IMR-90 (cell line): ENCODE results near the gene SOX5. TPM values are rescaled to one million over a fixed set of nuclear protein-coding genes. Genes with fewer than 3 reads are reported as not detected.

ENCODE experiments used
- ATAC-seq: fragments of 200-7000 bp; cut with Tn5 transposase; 2 replicates; pipeline ENCODE4 v1.9.1; 2020; ENCODE audit warnings: low read depth, mild to moderate bottlenecking, moderate library complexity
- BruUV-seq: library from RNA; stranded (reverse); fragments of 400-500 nt; replicated peaks from 2 replicates; lab custom pipeline; 2021; lab: Mats Ljungman, UMichigan
- CTCF ChIA-PET: fragments of 300-600 bp; formaldehyde crosslinking; extraction: SDS; loops from one replicate; lab custom pipeline; 2021; ENCODE audit warnings: antibody characterized with exemption; lab: Yijun Ruan, JAX
- POLR2A ChIA-PET: fragments of 300-600 bp; sonication (Branson Sonifier 250); formaldehyde crosslinking; loops from one replicate; lab custom pipeline; 2022; ENCODE audit warnings: antibody characterized with exemption; ENCODE audit not compliant: unreplicated experiment; lab: Charles Lee
- DNase-seq: peaks from one replicate; pipeline ENCODE4 v3.0.0; 2013
- H2AFZ ChIP-seq: replicated peaks from 2 replicates; pipeline ENCODE3; 2013; ENCODE audit warnings: low read length, mild to moderate bottlenecking; ENCODE audit not compliant: poor library complexity
- H2AK5ac ChIP-seq: 2 replicates; pipeline ENCODE4 v1.6.1; 2013; ENCODE audit warnings: low read depth, low read length, inconsistent platforms
- H2AK9ac ChIP-seq: replicated peaks from 2 replicates; pipeline ENCODE3; 2013; ENCODE audit warnings: mild to moderate bottlenecking, low read depth, low read length, moderate library complexity; ENCODE audit not compliant: poor library complexity
- H2BK120ac ChIP-seq: 2 replicates; pipeline ENCODE4 v1.6.1; 2013; ENCODE audit warnings: low read depth, low read length, inconsistent platforms
- H2BK15ac ChIP-seq: 3 replicates; pipeline ENCODE4 v1.6.1; 2013; ENCODE audit warnings: low read depth, low read length, inconsistent platforms
- H2BK20ac ChIP-seq: 2 replicates; pipeline ENCODE4 v1.6.1; 2013; ENCODE audit warnings: low read depth, mild to moderate bottlenecking, inconsistent platforms, low read length, moderate library complexity
- H2BK5ac ChIP-seq: 2 replicates; pipeline ENCODE4 v1.6.1; 2013; ENCODE audit warnings: mild to moderate bottlenecking, low read depth, low read length, inconsistent platforms; ENCODE audit not compliant: poor library complexity, severe bottlenecking
- H3K14ac ChIP-seq: replicated peaks from 2 replicates; pipeline ENCODE4 v1.6.1; 2013; ENCODE audit warnings: low read depth, low read length, inconsistent platforms
- H3K18ac ChIP-seq: 2 replicates; pipeline ENCODE4 v1.6.1; 2013; ENCODE audit warnings: low read depth, low read length, control low read depth
- H3K23ac ChIP-seq: 2 replicates; pipeline ENCODE4 v1.6.1; 2013; ENCODE audit warnings: low read depth, low read length, inconsistent platforms
- H3K27ac ChIP-seq: 2 replicates; pipeline ENCODE4 v1.5.1; 2013; ENCODE audit warnings: mild to moderate bottlenecking, control low read depth, low read length; ENCODE audit not compliant: insufficient read depth
- H3K27me3 ChIP-seq: 2 replicates; pipeline ENCODE4 v1.6.1; 2013; ENCODE audit warnings: low read length; ENCODE audit not compliant: control insufficient read depth, insufficient read depth
- H3K36me3 ChIP-seq: 2 replicates; pipeline ENCODE4 v1.6.1; 2013; ENCODE audit warnings: low read length, mixed read lengths; ENCODE audit not compliant: control insufficient read depth, insufficient read depth
- H3K4ac ChIP-seq: 2 replicates; pipeline ENCODE4 v1.6.1; 2013; ENCODE audit warnings: low read depth, low read length, inconsistent platforms
- H3K4me1 ChIP-seq: 2 replicates; pipeline ENCODE4 v1.6.1; 2013; ENCODE audit warnings: low read length, mixed read lengths; ENCODE audit not compliant: control insufficient read depth, insufficient read depth
- H3K4me2 ChIP-seq: 2 replicates; pipeline ENCODE4 v1.6.1; 2013; ENCODE audit warnings: low read depth, mild to moderate bottlenecking, control low read depth, low read length, moderate library complexity
- H3K4me3 ChIP-seq: 2 replicates; pipeline ENCODE4 v1.5.1; 2013; ENCODE audit warnings: low read depth, mild to moderate bottlenecking, control low read depth, low read length, moderate library complexity; ENCODE audit not compliant: insufficient read depth
- H3K56ac ChIP-seq: 2 replicates; pipeline ENCODE4 v1.6.1; 2013; ENCODE audit warnings: low read length, inconsistent platforms; ENCODE audit not compliant: insufficient read depth; ENCODE audit errors: extremely low read depth
- H3K79me1 ChIP-seq, 2 experiments: 2 replicates each; pipeline ENCODE4 v1.6.1; 2013; ENCODE audit warnings: low read length in 2 of 2, inconsistent platforms in 1 of 2, low read depth in 1 of 2
- H3K9ac ChIP-seq: 2 replicates; pipeline ENCODE4 v1.6.1; 2013; ENCODE audit warnings: low read depth, low read length, control low read depth
- H3K9me1 ChIP-seq: 2 replicates; pipeline ENCODE4 v1.6.1; 2013; ENCODE audit warnings: low read length, inconsistent platforms; ENCODE audit not compliant: insufficient read depth
- H3K9me3 ChIP-seq: 2 replicates; pipeline ENCODE4 v1.6.1; 2013; ENCODE audit warnings: low read length; ENCODE audit not compliant: control insufficient read depth, insufficient read depth
- H4K20me1 ChIP-seq: 2 replicates; pipeline ENCODE4 v1.6.1; 2013; ENCODE audit warnings: low read length, inconsistent platforms; ENCODE audit not compliant: insufficient read depth
- H4K5ac ChIP-seq: 2 replicates; pipeline ENCODE4 v1.6.1; 2013; ENCODE audit warnings: mild to moderate bottlenecking, low read depth, low read length, control low read depth
- H4K8ac ChIP-seq, 2 experiments: 2 replicates each; pipeline ENCODE4 v1.6.1; 2013; ENCODE audit warnings: low read depth in 2 of 2, low read length in 2 of 2, control low read depth in 1 of 2, inconsistent platforms in 1 of 2
- H4K91ac ChIP-seq: 2 replicates; pipeline ENCODE4 v1.6.1; 2013; ENCODE audit warnings: low read depth, low read length, inconsistent platforms; ENCODE audit not compliant: insufficient read depth
- BHLHE40 ChIP-seq: fragments of 150-350 bp; IDR thresholded peaks from 2 replicates; pipeline ENCODE4 v1.6.1; 2016; ENCODE audit warnings: mild to moderate bottlenecking, low read depth, low read length
- CEBPB ChIP-seq: IDR thresholded peaks from 2 replicates; pipeline ENCODE4 v1.6.1; 2012; ENCODE audit warnings: low read depth, low read length, improper control_type of control experiment
- CHD1 ChIP-seq: IDR thresholded peaks from 2 replicates; pipeline ENCODE4 v1.6.1; 2012; ENCODE audit warnings: low read depth, low read length, improper control_type of control experiment
- CTCF ChIP-seq: conservative IDR thresholded peaks from 2 replicates; pipeline ENCODE4 v1.5.1; 2012; ENCODE audit warnings: mild to moderate bottlenecking, low read depth, low read length, improper control_type of control experiment
- FOS ChIP-seq: fragments of 150-350 bp; IDR thresholded peaks from 2 replicates; pipeline ENCODE4 v1.6.1; 2016; ENCODE audit warnings: low read depth, low read length
- MAFK ChIP-seq: IDR thresholded peaks from 2 replicates; pipeline ENCODE4 v1.6.1; 2012; ENCODE audit warnings: low read depth, low read length, improper control_type of control experiment
- MAZ ChIP-seq: IDR thresholded peaks from 2 replicates; pipeline ENCODE4 v1.6.1; 2012; ENCODE audit warnings: low read depth, mild to moderate bottlenecking, low read length, improper control_type of control experiment, moderate library complexity, borderline replicate concordance
- MXI1 ChIP-seq: IDR thresholded peaks from 2 replicates; pipeline ENCODE4 v1.6.1; 2012; ENCODE audit warnings: low read depth, mild to moderate bottlenecking, low read length, moderate library complexity, borderline replicate concordance
- NFE2L2 ChIP-seq: fragments of 150-350 bp; IDR thresholded peaks from 2 replicates; pipeline ENCODE4 v1.6.1; 2016; ENCODE audit warnings: low read depth, mild to moderate bottlenecking, low read length
- POLR2A ChIP-seq: IDR thresholded peaks from 2 replicates; pipeline ENCODE4 v1.6.1; 2012; ENCODE audit warnings: mild to moderate bottlenecking, low read depth, low read length
- RAD21 ChIP-seq: IDR thresholded peaks from 2 replicates; pipeline ENCODE4 v1.6.1; 2012; ENCODE audit warnings: low read length, improper control_type of control experiment
- RCOR1 ChIP-seq: IDR thresholded peaks from 2 replicates; pipeline ENCODE4 v1.6.1; 2012; ENCODE audit warnings: mild to moderate bottlenecking, low read length, improper control_type of control experiment; ENCODE audit not compliant: insufficient replicate concordance
- RFX5 ChIP-seq: IDR thresholded peaks from 2 replicates; pipeline ENCODE4 v1.8.0; 2012; ENCODE audit warnings: low read depth, mild to moderate bottlenecking, low read length, moderate library complexity
- SMC3 ChIP-seq: fragments of 150-350 bp; IDR thresholded peaks from 2 replicates; pipeline ENCODE4 v1.6.1; 2016; ENCODE audit warnings: low read depth, mild to moderate bottlenecking, antibody characterized with exemption, low read length, moderate library complexity
- WGBS, 2 experiments: methylation state at CpG; one replicate each; pipeline versions ENCODE4 v1.1.5 to v1.1.7; 2013; ENCODE audit warnings: missing lambda C conversion rate in 2 of 2; ENCODE audit not compliant: insufficient read length in 1 of 2; ENCODE audit errors: extremely low coverage in 2 of 2; 5-methylcytosine and 5-hydroxymethylcytosine counted together
- dilution Hi-C: fragments of 300-500 bp; cut with HindIII; formaldehyde crosslinking; loops from one replicate; pipeline ENCODE4 v1.14.3; 2018; ENCODE audit warnings: low sequenced_read_pairs; ENCODE audit not compliant: unreplicated experiment
- in situ Hi-C: fragments of 300-500 bp; cut with MboI; formaldehyde crosslinking; loops from 3 replicates; pipeline ENCODE4 v1.14.3; 2019; ENCODE audit warnings: low sequenced_read_pairs, inconsistent platforms, mixed read lengths
- intact Hi-C: fragments of 100-400 bp; cut with micrococcal nuclease; formaldehyde crosslinking; loops from 2 replicates; pipeline ENCODE4 v1.10.0; 2022
- polyA plus RNA-seq, 3 experiments: library from polyadenylated mRNA; depleted of rRNA; stranded (reverse); fragments of >200 nt; gene quantifications; 2 replicates each; pipeline ENCODE4 v1.2.3, GENCODE V29; 2012; ENCODE audit warnings: low replicate concordance in 1 of 3
- total RNA-seq: library from RNA; depleted of rRNA; stranded (reverse); fragments of >200 nt; gene quantifications from 2 replicates; pipeline ENCODE4 v1.2.3, GENCODE V29; 2012
- TF ChIP-seq, protein P1 (sequence below): fragments of 150-350 bp; IDR thresholded peaks from 2 replicates; pipeline ENCODE4 v1.6.1; 2017; ENCODE audit warnings: mild to moderate bottlenecking, antibody characterized with exemption, low read length, low read depth
- TF ChIP-seq, protein P2 (sequence below): fragments of 150-350 bp; IDR thresholded peaks from 2 replicates; pipeline ENCODE4 v1.6.1; 2016; ENCODE audit warnings: low read depth, mild to moderate bottlenecking, low read length, moderate library complexity, borderline replicate concordance

The SOX5 gene
- total and polyA plus RNA-seq, 2 of the 4 experiments (the other 2 are of a cell fraction) = 1.1 to 13.1 TPM

- in situ Hi-C loops = no loop called here
- H3K36me3 ChIP-seq = no peaks in the 10 kb centered on the region
- H2BK20ac ChIP-seq = no peak overlapping the region
- no peaks in the 10 kb centered on the region for H3K4me1 ChIP-seq
- no peak overlapping the region for H3K14ac ChIP-seq
- H3K4ac ChIP-seq = no peak overlapping the region
- POLR2A ChIA-PET = no interaction called here
- no peak overlapping the region for H3K56ac ChIP-seq
- dilution Hi-C loops = no loop called here
- no peak overlapping the region for H2AFZ ChIP-seq
- no peak overlapping the region for H2BK120ac ChIP-seq
- intact Hi-C loops = no loop called here
- WGBS, 2 experiments = no CpG with 5 or more reads among the region's 5 CpGs
- no peaks in the 10 kb centered on the region for H3K27me3 ChIP-seq
- H3K27ac ChIP-seq = no peak overlapping the region
- TF ChIP-seq SMC3 = no peak
- no peak for TF ChIP-seq RFX5
- no peak for TF ChIP-seq CTCF
- no peak for TF ChIP-seq MXI1
- no peak for TF ChIP-seq POLR2A
- no peak for TF ChIP-seq BHLHE40
- TF ChIP-seq, protein P1, sequence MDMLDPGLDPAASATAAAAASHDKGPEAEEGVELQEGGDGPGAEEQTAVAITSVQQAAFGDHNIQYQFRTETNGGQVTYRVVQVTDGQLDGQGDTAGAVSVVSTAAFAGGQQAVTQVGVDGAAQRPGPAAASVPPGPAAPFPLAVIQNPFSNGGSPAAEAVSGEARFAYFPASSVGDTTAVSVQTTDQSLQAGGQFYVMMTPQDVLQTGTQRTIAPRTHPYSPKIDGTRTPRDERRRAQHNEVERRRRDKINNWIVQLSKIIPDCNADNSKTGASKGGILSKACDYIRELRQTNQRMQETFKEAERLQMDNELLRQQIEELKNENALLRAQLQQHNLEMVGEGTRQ = no peak
- TF ChIP-seq MAZ = no peak
- no peak for TF ChIP-seq FOS
- TF ChIP-seq MAFK = no peak
- no peak for TF ChIP-seq CEBPB
- TF ChIP-seq, protein P2, sequence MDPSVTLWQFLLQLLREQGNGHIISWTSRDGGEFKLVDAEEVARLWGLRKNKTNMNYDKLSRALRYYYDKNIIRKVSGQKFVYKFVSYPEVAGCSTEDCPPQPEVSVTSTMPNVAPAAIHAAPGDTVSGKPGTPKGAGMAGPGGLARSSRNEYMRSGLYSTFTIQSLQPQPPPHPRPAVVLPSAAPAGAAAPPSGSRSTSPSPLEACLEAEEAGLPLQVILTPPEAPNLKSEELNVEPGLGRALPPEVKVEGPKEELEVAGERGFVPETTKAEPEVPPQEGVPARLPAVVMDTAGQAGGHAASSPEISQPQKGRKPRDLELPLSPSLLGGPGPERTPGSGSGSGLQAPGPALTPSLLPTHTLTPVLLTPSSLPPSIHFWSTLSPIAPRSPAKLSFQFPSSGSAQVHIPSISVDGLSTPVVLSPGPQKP = no peak
- no peak for TF ChIP-seq RCOR1
- TF ChIP-seq NFE2L2 = no peak
- TF ChIP-seq RAD21 = no peak
- TF ChIP-seq CHD1 = no peak
- H2BK5ac ChIP-seq = no peak overlapping the region
- H4K5ac ChIP-seq = no peak overlapping the region
- H3K9me1 ChIP-seq = no peaks in the 10 kb centered on the region
- DNase-seq (no peak), ATAC-seq (no peak)
- H3K23ac ChIP-seq = no peak overlapping the region
- no peak overlapping the region for H2BK15ac ChIP-seq
- H3K9ac ChIP-seq = no peak overlapping the region
- no peak overlapping the region for H4K8ac ChIP-seq
- no peaks in the 10 kb centered on the region for H3K79me1 ChIP-seq
- BruUV-seq = no TSS peak
- CTCF ChIA-PET = interaction anchor here (0.6 kb wide), 1 partner anchor 153 kb away, joined by 3 read pairs; no protein-coding TSS in a partner anchor
- no peak overlapping the region for H3K4me3 ChIP-seq
- no peaks in the 10 kb centered on the region for H3K9me3 ChIP-seq
- H3K4me2 ChIP-seq = no peak overlapping the region
- no peak overlapping the region for H2AK5ac ChIP-seq
- no peak overlapping the region for H3K18ac ChIP-seq
- no peak overlapping the region for H4K91ac ChIP-seq
- no peaks in the 10 kb centered on the region for H4K20me1 ChIP-seq
- H2AK9ac ChIP-seq = no peak overlapping the region
Measured at GRCh38 chr12:23525450-23526072, 423.9 kb downstream of the SOX5 start.
